Kasumi-1 (cell line): Measurements from ENCODE around the gene GATAD2A.
A peak's percentile ranks its signal among the peaks of the same experiment; 100 is the strongest.
"Not testable (repeated sequence)": the region's sequence is repeated elsewhere in the genome, so short reads cannot be mapped to it uniquely, and the experiment has no call there.

ENCODE experiments used
- DNase-seq, 2 experiments: peaks; one replicate each; lab custom pipeline; 2025; lab: John Stamatoyannopoulos, UW

GATAD2A gene

GRCh38 chr19:19388568-19389555 lies 16.6 kb upstream of the GATAD2A start:
- DNase-seq = no peak

DNA sequence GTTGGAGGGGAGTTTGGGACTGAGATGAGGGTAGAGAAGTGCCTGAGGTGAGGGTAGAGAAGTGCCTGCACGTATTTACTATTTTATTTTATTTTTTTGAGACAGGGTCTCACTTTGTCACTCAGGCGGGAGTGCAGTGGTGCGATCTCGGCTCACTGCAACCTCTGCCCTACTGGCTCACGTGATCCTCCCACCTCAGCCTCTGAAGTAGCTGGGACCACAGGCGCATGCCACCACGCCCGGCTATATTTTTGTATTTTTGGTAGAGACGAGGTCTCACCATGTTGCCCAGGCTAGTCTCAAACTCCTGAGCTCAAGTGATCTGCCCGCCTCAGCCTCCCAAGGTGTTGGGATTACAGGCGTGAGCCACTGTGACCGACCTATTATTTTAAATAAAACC lies 15.8 kb upstream of the GATAD2A start:
- DNase-seq = not testable (repeated sequence)

GRCh38 chr19:19394333-19394732 lies 11.1 kb upstream of the GATAD2A start:
- DNase-seq = not testable (repeated sequence)

GRCh38 chr19:19399733-19400433 lies 5.6 kb upstream of the GATAD2A start:
- DNase-seq = peak in 1 of 2 experiments; percentile 27

DNA sequence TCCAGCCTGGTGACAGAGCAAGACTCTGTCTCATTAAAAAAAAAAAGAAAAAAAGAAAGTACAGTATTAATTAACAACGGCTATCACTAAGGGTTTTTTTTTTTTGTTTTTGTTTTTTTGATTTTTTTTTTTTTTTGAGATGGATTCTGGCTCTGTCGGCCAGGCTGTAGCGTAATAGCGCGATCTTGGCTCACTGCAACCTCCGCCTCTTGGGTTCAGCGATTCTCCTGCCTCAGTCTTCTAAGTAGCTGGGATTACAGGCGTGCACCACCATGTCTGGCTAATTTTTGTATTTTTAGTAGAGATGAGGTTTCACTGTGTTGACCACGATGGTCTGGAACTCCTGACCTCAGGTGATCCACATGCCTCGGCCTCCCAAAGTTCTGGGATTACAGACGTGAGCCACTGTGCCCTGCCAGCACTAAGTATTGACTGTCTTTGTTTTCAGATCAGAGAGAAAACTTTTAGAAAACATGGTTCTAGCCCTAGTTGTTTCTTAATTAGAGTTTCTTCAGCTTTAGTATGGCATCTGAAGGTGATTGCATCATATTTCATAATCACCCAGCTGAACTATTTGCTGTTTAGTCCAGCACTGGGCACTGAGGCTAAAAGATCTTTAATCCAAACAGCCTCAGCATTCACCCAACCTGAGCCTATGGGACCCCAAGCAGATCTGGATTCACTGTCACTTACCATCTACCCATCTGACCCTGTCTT lies 2.7 kb upstream of the GATAD2A start:
- no peak for DNase-seq

GRCh38 chr19:19403373-19403901 lies 2.0 kb upstream of the GATAD2A start:
- DNase-seq = no peak

DNA sequence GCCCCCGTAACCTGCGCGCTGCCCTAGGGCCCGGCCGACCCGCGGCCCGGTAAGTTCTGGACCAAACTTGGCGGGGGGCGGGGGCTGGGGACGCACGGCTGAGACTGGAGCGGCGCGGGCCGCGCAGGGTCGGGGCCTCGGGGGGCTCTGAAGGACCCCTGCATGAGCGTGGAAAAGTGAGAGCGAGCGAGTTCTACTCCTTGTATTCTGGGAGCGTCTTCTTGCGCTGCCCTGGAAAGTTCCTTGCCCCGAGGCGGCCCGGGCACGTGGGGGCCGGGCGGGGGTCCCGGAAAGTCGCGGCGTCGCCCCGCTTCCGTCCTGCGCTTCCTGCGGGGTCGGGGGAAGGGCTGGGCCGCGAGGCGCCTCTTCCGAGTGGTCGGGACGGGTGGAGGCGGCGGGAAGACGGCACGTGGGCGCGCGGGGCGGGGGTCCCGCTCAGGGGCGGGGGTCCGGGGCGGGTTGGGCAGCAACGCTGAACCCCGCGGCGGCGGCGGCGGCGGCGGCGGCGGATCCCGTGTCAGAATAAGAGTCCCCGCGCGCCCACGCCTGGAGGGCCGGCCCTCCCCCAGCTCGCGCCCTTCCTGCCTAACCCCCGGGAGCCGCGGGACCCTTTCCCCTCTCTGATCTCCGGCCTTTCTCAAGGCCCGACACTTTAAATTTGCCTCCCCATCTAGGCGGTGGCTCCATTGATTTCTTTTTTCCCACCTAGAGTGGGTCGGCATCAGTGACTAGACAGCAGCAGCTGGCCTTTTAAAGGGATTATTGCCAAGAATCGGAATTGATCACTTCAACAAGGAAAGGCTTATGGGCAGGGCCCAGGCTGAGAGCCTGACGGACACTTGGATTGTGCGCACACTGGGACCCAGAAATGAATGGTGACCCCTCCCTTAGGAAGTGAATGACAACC lies 749 bp downstream of the GATAD2A start:
- peak; percentile 23 to 29 for DNase-seq

GRCh38 chr19:19406878-19407632 lies 1.6 kb downstream of the GATAD2A start:
- peak; percentile 54 to 65 for DNase-seq

GRCh38 chr19:19407633-19407930 lies 2.1 kb downstream of the GATAD2A start:
- peak in 1 of 2 experiments; percentile 63 for DNase-seq

- no peak for DNase-seq
Measured at GRCh38 chr19:19409205-19409604, 3.7 kb downstream of the GATAD2A start.

DNA sequence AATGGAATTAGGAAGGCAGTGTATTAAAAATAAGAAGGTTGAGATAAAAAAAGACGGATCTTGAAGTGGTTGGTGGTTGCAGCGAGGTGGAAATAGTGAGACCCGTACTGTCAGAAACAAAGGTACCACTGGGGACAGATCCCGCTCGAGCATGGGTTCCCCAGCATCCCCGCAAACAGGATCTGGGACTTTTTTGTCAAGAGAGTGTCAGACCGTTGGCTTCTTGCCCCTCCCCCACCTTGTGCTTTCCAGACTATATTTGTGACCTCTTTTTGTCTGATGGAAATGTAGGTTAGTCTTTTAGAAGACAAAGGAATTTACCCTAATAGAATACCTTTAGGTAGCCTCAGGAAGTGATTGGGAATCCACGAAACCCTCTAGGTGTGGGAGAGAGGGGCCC lies 4.2 kb downstream of the GATAD2A start:
- DNase-seq = no peak

DNA sequence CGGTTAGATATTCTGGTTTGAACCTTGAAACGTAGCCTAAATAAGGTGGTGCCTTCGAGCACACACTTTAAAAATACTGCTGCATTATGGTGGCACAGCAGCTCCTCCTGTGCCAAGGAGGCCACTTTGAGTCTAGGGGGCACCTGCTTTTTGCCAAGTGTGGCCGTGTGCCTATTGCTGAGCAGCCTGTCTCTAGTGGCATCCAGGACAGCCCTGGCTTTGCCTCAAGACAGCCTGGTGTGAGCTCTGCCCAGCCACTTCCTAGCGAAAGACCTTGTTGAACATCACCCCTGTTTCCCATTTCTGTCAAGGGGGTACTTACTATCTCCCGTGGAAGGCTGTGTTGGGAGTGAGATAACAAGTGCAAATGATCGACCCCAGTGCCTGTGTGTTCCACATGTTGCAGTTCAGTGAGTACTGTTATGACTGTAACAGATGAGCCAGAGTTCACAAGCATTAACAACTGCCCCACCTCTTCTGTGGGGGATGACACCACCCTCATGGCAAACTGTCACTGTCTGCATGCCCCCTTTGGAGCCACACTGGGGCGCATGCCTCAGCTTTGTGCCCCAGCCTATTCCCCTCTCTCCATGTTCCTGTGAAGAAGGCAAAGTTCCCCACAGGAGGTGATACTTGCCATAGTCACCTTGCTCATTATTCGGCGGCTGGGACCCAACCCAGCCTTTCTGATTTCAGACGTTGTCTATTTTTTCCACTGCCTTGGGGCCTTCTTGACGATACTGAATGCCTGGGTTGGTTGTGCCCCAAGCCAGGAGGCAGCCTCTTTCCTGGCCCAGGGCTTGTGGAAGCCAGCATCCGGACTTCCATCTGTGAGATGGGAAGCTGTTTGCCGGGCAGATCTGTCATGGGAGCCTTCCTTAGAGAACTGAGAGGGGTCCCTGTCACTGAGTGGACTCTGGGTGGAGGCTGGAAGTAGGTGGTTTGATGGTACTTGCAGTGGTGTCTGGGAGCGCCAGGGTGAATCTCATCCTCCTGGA lies 5.4 kb downstream of the GATAD2A start:
- no peak for DNase-seq

- DNase-seq = no peak
Measured at GRCh38 chr19:19416280-19416679, 10.8 kb downstream of the GATAD2A start.

DNA sequence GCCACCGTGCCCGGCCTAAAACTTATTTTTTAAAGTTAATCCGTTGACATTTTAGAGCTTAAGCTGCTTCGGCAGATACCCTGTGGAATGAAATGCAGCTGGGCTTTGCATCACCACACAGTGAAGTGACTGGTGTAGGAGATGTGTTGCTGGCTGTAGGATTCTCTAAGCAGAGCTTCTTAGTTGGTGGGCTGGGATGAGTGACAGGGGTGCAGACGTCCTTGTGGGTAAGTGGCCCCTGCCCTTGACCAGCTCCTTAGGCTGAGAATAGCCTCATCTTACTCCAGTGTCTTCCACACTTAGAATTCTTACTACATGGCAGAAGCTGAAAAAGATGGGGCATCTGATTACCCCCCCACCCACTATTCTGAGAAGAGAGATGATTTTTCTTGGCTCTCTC lies 11.6 kb downstream of the GATAD2A start:
- no peak for DNase-seq

DNA sequence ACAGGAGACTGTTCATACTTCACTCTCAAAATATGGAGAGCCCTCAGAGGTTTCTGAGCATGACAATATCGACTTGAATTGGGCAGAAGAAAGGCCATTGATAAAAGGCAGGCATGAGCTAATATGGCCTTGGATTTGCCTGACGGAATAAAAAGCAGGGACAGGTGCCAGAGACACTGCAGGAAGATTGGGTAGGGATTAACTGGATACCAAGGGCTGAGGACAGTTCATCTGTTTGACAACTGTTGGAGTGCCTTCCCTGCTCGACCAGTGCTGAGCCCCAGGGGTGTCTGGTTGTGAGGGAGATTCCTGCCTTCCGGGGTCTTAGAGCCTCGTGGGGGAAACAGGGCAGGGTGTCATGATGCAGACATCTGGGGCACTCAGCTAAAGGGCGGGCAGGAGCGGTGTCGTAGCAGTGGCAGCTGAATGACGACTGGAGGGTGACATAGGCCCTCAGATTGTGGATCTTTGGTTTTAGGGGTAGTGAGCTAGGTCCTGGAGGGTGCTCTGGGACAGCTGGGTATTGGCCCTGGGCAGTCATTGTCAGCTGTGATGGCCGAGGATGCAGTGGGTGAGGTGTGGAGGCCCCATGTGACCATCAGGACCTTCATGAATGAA lies 12.3 kb downstream of the GATAD2A start:
- DNase-seq = no peak

DNA sequence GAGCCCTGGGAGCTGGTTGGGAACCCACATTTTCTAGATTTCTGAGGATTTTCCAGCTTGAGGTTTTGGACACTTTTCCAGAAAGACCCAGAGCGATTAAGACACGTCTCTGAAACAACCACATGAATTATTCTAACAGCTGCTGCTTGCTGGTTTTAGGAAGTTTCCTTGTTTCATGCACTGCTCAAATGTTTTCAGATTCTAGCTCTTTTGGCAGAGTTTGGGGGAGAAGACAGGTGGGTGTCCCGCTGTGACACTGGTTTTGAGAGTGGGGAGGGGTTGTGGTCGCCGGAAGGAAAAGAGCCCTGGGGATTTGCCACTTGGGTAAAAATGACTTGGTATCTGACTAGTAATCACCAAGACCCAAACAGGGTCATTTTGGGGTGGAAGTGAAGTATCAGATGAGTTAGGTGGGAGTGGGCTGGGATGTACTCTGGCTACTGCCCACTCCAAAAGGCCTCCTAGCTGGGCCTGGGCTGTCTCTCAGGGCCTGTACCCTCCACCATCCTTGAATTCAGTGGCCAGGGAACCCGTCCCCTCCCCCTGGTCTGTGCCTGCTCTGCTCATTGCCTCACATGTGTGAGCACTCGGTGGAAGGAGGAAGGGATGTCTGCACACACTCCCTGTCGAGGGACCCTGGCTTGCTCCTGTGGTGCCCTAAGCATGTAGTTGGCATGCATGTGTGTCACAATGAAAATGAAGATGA lies 13.2 kb downstream of the GATAD2A start:
- no peak for DNase-seq

DNA sequence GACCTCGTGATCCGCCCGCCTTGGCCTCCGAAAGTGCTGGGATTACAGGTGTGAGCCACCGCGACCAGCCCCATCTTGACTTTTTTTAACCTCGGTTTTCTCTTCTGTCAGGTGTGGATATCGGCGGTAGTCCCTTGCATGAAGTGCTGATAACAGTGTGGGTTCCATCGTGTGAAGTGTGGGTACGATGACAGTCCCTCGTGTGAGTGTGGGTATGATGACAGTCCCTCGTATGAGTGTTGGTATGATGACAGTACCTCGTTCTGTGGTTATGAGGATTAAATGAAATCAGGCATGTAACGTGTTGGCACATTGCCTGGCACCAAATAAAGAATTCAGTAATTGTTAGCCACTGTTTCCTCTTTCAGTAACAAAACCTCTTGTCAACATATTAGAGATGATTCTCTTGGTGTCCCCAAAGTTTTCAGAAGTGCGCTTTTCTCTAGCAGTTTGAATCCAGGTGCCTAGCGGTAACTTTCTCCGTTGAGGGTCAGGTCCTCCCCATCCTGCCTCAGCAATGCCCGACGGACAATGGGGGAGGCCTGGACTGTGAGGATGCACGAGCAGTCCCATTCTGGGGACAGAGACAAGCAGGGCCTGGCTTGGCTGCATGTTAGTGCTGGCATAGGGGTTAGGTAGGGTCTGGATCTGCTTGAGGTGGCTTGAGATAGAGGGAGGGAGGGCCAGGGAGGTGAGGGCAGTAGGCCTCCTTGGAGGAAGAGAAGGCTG lies 15.3 kb downstream of the GATAD2A start:
- no peak for DNase-seq
